HCT116 (cell line): ENCODE results near the gene CPNE2.

Experiments used
- CEBPB ChIP-seq: IDR thresholded peaks from 2 replicates; pipeline ENCODE4 v1.6.1; 2012; ENCODE audit warnings: low read depth
- CTCF ChIP-seq, 3 experiments: fragments of 200-600 bp in 1 of 3; sonication (generic) in 1 of 3; IDR thresholded peaks in 2 of 3; conservative IDR thresholded peaks in 1 of 3; 2 replicates each; pipeline ENCODE4 v1.5.1; 2012 to 2017; ENCODE audit warnings: low read depth in 2 of 3, low read length in 2 of 3, antibody characterized with exemption in 1 of 3, borderline replicate concordance in 1 of 3, control low read depth in 1 of 3, mild to moderate bottlenecking in 1 of 3, mixed read lengths in 1 of 3, mixed run types in 1 of 3, moderate library complexity in 1 of 3; ENCODE audit not compliant: insufficient read depth in 1 of 3
- EZH2 ChIP-seq: fragments of 200-600 bp; sonication (generic); IDR thresholded peaks from 2 replicates; pipeline ENCODE4 v1.6.1; 2017; ENCODE audit warnings: antibody characterized with exemption, mixed run types
- EZH2phosphoT487 ChIP-seq: fragments of 200-600 bp; IDR thresholded peaks from 2 replicates; pipeline ENCODE4 v1.6.1; 2018; ENCODE audit warnings: antibody characterized with exemption, borderline replicate concordance
- POLR2A ChIP-seq: IDR thresholded peaks from 2 replicates; pipeline ENCODE4 v1.7.0; 2011; ENCODE audit warnings: borderline replicate concordance; ENCODE audit not compliant: insufficient read depth, insufficient read length; ENCODE audit errors: extremely low read depth
- POLR2AphosphoS5 ChIP-seq: IDR thresholded peaks from 2 replicates; pipeline ENCODE4 v1.6.1; 2011; ENCODE audit warnings: mild to moderate bottlenecking, low read depth, low read length, moderate library complexity
- SIN3A ChIP-seq: IDR thresholded peaks from 2 replicates; pipeline ENCODE4 v1.6.1; 2012; ENCODE audit warnings: low read depth
- SP1 ChIP-seq: IDR thresholded peaks from 2 replicates; pipeline ENCODE4 v1.6.1; 2012; ENCODE audit warnings: low read depth
- ZNF274 ChIP-seq: fragments of 200-500 bp; sonication (Bioruptor generic); IDR thresholded peaks from 2 replicates; pipeline ENCODE4 v1.6.1; 2014; ENCODE audit warnings: mild to moderate bottlenecking, low read depth, low read length, inconsistent platforms

GRCh38 chr16:57145046-57146021 lies 53.0 kb downstream of the CPNE2 start:
- TF ChIP-seq SIN3A (no peak), SP1 (no peak), CTCF (IDR thresholded peaks at IDR 0.05 in 2 of 3, conservative IDR thresholded peaks at IDR 0.05 in 1 of 3; ENCODE audit: borderline replicate concordance in 1 of 3, insufficient read depth in 1 of 3, low read depth in 2 of 3, low read length in 2 of 3) (no peak), POLR2A (no peak), POLR2AphosphoS5 (no peak), ZNF274 (no peak), CEBPB (no peak), EZH2phosphoT487 (no peak), EZH2 (no peak)
